CD8-positive, alpha-beta memory T cell (primary cell): Measurements from ENCODE around the gene CDK5RAP2. TPM values are rescaled to one million over a fixed set of nuclear protein-coding genes. Genes with fewer than 3 reads are reported as not detected.

Experiments
- CTCF ChIA-PET: fragments of 350-600 bp; sonication (Branson Sonifier 250); formaldehyde crosslinking; loops from one replicate; lab custom pipeline; 2021; ENCODE audit warnings: antibody characterized with exemption; lab: Charles Lee
- POLR2A ChIA-PET: fragments of 350-600 bp; sonication (Branson Sonifier 250); formaldehyde crosslinking; loops from one replicate; lab custom pipeline; 2021; ENCODE audit warnings: antibody characterized with exemption; lab: Charles Lee
- DNase-seq, 5 donors: peaks; one replicate each; pipeline versions ENCODE4 v3.0.0 to v3.0.0-alpha.2; 2020 to 2022; ENCODE audit warnings: mixed read lengths in 1 of 5
- H3K27ac ChIP-seq: one replicate; pipeline ENCODE4 v1.7.0; 2013; ENCODE audit warnings: low read depth, mild to moderate bottlenecking, low read length, moderate library complexity
- H3K27me3 ChIP-seq: 2 replicates; pipeline ENCODE4 v1.7.0; 2013; ENCODE audit warnings: low read length, mild to moderate bottlenecking; ENCODE audit not compliant: insufficient read depth, poor library complexity, severe bottlenecking
- H3K36me3 ChIP-seq: 2 replicates; pipeline ENCODE4 v1.7.0; 2013; ENCODE audit warnings: mild to moderate bottlenecking, low read length, moderate library complexity; ENCODE audit not compliant: insufficient read depth
- H3K4me1 ChIP-seq: 2 replicates; pipeline ENCODE4 v1.7.0; 2013; ENCODE audit warnings: mild to moderate bottlenecking, low read length, moderate library complexity; ENCODE audit not compliant: insufficient read depth
- H3K4me3 ChIP-seq: 2 replicates; pipeline ENCODE4 v1.7.0; 2013; ENCODE audit warnings: mild to moderate bottlenecking, low read length
- H3K9me3 ChIP-seq: 2 replicates; pipeline ENCODE4 v1.7.0; 2013; ENCODE audit warnings: mild to moderate bottlenecking, low read length
- H3K27ac Mint-ChIP-seq, 8 donors: one replicate each; pipeline ENCODE4 v1.8.0; 2020 to 2021; ENCODE audit warnings: mixed read lengths in 8 of 8, mild to moderate bottlenecking in 6 of 8, inconsistent platforms in 3 of 8, moderate library complexity in 3 of 8
- H3K27me3 Mint-ChIP-seq, 2 donors: one replicate each; pipeline ENCODE4 v1.8.0; 2020 to 2021; ENCODE audit warnings: mixed read lengths in 2 of 2, mild to moderate bottlenecking in 1 of 2, moderate library complexity in 1 of 2
- H3K36me3 Mint-ChIP-seq, 3 donors: one replicate each; pipeline ENCODE4 v1.8.0; 2020 to 2021; ENCODE audit warnings: mixed read lengths in 3 of 3, inconsistent platforms in 1 of 3, mild to moderate bottlenecking in 1 of 3
- H3K4me1 Mint-ChIP-seq, 3 donors: one replicate each; pipeline ENCODE4 v1.8.0; 2020 to 2021; ENCODE audit warnings: mixed read lengths in 3 of 3, inconsistent platforms in 1 of 3, mild to moderate bottlenecking in 1 of 3
- H3K4me3 Mint-ChIP-seq, 7 donors: one replicate each; pipeline ENCODE4 v1.8.0; 2020 to 2021; ENCODE audit warnings: mixed read lengths in 7 of 7, mild to moderate bottlenecking in 6 of 7, moderate library complexity in 4 of 7, inconsistent platforms in 2 of 7
- H3K9me3 Mint-ChIP-seq, 5 donors: one replicate each; pipeline ENCODE4 v1.8.0; 2020 to 2022; ENCODE audit warnings: mixed read lengths in 5 of 5, mild to moderate bottlenecking in 3 of 5, moderate library complexity in 2 of 5, inconsistent platforms in 1 of 5
- polyA plus RNA-seq: library from polyadenylated mRNA; unstranded; fragments of 300-500 nt; fragmentation: Illumina TruSeq; gene quantifications from one replicate; pipeline ENCODE4 v1.2.3, GENCODE V29; 2021
- total RNA-seq, 2 experiments: library from RNA; stranded (reverse); gene quantifications; one replicate each; pipeline ENCODE4 v1.2.3, GENCODE V29; 2021

CDK5RAP2 gene
- total and polyA plus RNA-seq, 3 experiments from 2014 or later: 34.0 to 56.8 (median 56.6) TPM

DNA sequence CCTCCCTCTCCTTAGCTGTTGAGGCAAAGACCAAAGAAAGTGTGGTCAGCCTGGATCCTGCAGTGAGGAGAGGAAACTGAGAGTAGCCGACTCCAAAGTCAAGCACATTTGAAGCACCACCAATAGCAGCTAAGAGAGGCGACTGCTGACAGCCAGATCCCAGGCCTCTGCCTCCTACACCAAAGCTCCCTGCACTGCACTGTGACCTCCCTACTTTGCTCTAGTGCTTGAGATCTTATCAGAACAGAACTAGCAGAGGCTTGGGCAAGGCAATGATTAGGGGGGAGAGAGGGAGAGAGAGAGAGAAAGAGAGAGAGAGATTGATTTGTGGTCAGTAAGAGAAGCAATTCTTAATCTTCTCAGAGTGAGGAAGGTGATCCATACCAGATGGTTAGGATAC lies 216.3 kb downstream of the CDK5RAP2 start:
- Histone ChIP-seq H3K27me3 (no peaks in the 10 kb centered on the region), H3K9me3 (no peaks in the 10 kb centered on the region), H3K36me3 (no peaks in the 10 kb centered on the region), H3K4me1 (no peaks in the 10 kb centered on the region), H3K4me3 (no peak overlapping the region), H3K27ac (no peak overlapping the region)
- Mint-ChIP-seq H3K4me1 (no peaks in the 10 kb centered on the region), H3K27me3 (no peaks in the 10 kb centered on the region), H3K27ac (peak overlapping the region in 1 of 8 donors; percentile 52), H3K4me3 (no peak overlapping the region), H3K9me3 (peaks cover 0 to 2% (median 0%) of the 10 kb centered on the region in 5 donors), H3K36me3 (peaks cover 0 to 19% (median 4%) of the 10 kb centered on the region in 3 donors)
- POLR2A ChIA-PET: no interaction called here
- CTCF ChIA-PET: no interaction called here
- DNase-seq: no peak

DNA sequence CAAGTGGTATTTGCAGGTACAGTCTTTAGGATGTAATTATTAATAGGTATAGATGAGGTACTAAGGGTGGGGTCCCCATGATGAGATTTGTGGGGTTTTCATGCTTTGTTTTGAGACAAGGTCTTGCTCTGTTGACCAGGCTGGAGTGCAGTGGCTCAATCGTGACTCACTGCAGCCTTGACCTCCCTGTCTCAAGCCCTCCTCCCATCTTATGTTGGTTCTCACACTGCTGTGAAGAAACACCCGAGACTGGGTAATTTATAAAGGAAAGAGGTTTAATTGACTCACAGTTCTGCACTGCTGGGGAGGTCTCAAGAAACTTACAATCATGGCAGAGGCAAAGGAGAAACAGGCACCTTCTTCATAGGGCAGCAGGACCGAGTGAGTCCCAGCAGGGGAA lies 217.5 kb downstream of the CDK5RAP2 start:
- ChIA-PET CTCF (no interaction called here), POLR2A (no interaction called here)
- Histone ChIP-seq H3K4me3 (no peak overlapping the region), H3K4me1 (no peaks in the 10 kb centered on the region), H3K27me3 (no peaks in the 10 kb centered on the region), H3K9me3 (no peaks in the 10 kb centered on the region), H3K36me3 (no peaks in the 10 kb centered on the region), H3K27ac (no peak overlapping the region)
- Mint-ChIP-seq H3K27ac (no peak overlapping the region), H3K36me3 (peaks cover 0 to 19% (median 4%) of the 10 kb centered on the region in 3 donors), H3K4me1 (no peaks in the 10 kb centered on the region), H3K9me3 (no peaks in the 10 kb centered on the region), H3K4me3 (no peak overlapping the region), H3K27me3 (no peaks in the 10 kb centered on the region)
- no peak for DNase-seq

DNA sequence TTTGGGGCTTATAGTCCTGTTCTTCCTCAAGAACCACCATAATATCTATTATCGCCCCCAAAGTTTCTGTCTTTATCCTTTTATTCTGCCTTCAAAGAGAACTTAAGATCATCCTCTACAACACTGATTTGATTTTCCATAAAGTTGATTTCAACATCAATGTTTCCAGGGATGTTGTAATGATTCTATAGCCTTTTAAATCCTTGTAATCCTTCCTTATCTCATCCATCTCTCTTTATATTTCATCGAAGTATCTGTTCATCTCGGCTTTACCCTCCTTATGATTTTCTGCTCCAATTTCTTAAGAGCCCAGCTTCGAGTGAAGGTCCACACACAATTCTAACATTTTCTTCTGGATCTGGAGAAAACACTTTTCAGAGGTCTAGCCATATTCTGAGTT lies 218.4 kb downstream of the CDK5RAP2 start:
- peaks cover 0 to 18% (median 4%) of the 10 kb centered on the region in 3 donors for H3K36me3 Mint-ChIP-seq
- Histone ChIP-seq H3K4me1 (no peaks in the 10 kb centered on the region), H3K27me3 (no peaks in the 10 kb centered on the region), H3K9me3 (no peaks in the 10 kb centered on the region), H3K36me3 (no peaks in the 10 kb centered on the region), H3K4me3 (no peak overlapping the region), H3K27ac (no peak overlapping the region)
- H3K27me3 Mint-ChIP-seq: no peaks in the 10 kb centered on the region
- no peak overlapping the region for H3K4me3 Mint-ChIP-seq
- POLR2A ChIA-PET: no interaction called here
- CTCF ChIA-PET: no interaction called here
- no peak for DNase-seq
- no peaks in the 10 kb centered on the region for H3K4me1 Mint-ChIP-seq
- H3K27ac Mint-ChIP-seq: no peak overlapping the region
- H3K9me3 Mint-ChIP-seq: no peaks in the 10 kb centered on the region

DNA sequence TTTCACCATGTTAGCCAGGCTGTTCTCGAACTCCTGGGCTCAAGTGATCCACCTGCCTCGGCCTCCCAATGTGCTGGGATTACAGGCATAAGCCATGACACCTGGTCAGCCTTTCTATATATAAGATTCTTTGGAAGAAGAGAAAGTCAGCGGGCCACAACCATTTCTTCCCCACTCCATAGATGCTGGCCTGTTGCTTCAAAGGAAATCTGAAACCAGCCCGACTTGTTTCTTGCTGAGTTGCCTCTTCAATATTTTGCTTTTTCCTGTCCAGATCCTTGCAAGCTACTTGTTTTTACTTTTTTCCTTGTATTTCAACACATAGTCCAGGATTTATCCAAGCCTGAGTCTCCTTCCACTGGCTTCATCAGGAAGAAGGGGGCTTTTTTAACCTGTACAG lies 219.5 kb downstream of the CDK5RAP2 start:
- no peak for DNase-seq
- CTCF ChIA-PET: no interaction called here
- H3K4me3 ChIP-seq: no peak overlapping the region

DNA sequence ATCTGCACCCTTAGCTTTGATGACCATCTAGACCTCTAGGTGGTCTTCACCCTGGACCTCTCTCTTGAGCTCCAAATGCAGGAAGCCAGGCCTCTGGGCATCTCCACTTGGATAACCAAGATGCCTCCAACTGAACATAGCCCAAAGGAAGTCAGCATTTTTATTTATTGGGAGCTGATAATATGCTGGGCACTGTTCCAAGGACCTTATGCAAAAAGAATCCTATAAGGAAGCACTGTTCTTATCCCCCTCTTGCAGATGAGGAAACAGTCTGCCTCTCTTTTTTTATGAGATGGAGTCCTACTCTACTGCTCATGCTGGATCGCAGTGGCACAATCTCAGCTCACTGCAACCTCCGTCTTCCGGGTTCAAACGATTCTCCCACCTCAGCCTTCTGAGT lies 219.9 kb downstream of the CDK5RAP2 start:
- H3K27ac Mint-ChIP-seq: no peak overlapping the region
- H3K27me3 Mint-ChIP-seq: no peaks in the 10 kb centered on the region
- H3K9me3 ChIP-seq: no peaks in the 10 kb centered on the region
- CTCF ChIA-PET: no interaction called here
- no peak overlapping the region for H3K4me3 Mint-ChIP-seq
- POLR2A ChIA-PET: no interaction called here
- H3K4me3 ChIP-seq: no peak overlapping the region
- H3K9me3 Mint-ChIP-seq: peaks cover 0 to 3% (median 0%) of the 10 kb centered on the region in 5 donors
- no peak overlapping the region for H3K27ac ChIP-seq
- no peaks in the 10 kb centered on the region for H3K27me3 ChIP-seq
- no peaks in the 10 kb centered on the region for H3K4me1 ChIP-seq
- DNase-seq: no peak
- H3K36me3 Mint-ChIP-seq: peaks cover 0 to 16% (median 3%) of the 10 kb centered on the region in 3 donors
- no peaks in the 10 kb centered on the region for H3K4me1 Mint-ChIP-seq
- no peaks in the 10 kb centered on the region for H3K36me3 ChIP-seq

More for the DNA sequence above, 219.5 kb downstream of the CDK5RAP2 start:
- Histone ChIP-seq H3K9me3 (no peaks in the 10 kb centered on the region), H3K36me3 (no peaks in the 10 kb centered on the region), H3K27ac (no peak overlapping the region), H3K27me3 (no peaks in the 10 kb centered on the region), H3K4me1 (no peaks in the 10 kb centered on the region)
- Mint-ChIP-seq H3K27ac (no peak overlapping the region), H3K4me1 (no peaks in the 10 kb centered on the region), H3K36me3 (peaks cover 0 to 21% (median 4%) of the 10 kb centered on the region in 3 donors), H3K9me3 (peaks cover 0 to 3% (median 0%) of the 10 kb centered on the region in 5 donors), H3K4me3 (no peak overlapping the region), H3K27me3 (no peaks in the 10 kb centered on the region)
- POLR2A ChIA-PET: no interaction called here

DNA sequence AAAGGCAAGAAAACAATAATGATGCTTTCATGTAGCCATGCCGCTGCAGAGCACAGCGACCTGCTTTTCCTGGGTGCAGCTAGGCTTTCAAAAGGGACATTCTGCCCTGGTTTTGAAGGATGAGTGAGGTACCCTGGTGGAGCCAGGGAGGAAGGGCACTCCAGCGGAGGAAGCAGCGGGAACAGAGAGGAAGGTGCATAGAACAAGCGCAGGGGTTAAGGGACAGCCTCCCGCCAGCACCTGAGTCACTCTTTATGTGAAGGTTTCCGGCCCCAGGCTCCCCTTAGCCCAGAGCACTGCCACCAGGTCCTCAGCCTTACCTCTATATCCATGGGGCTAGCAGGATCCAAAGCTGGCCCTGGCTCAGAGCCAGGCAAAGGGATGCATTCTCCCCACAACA lies 221.1 kb downstream of the CDK5RAP2 start:
- Mint-ChIP-seq H3K36me3 (peaks cover 0 to 8% (median 0%) of the 10 kb centered on the region in 3 donors), H3K4me3 (no peak overlapping the region), H3K27ac (no peak overlapping the region), H3K4me1 (no peaks in the 10 kb centered on the region), H3K9me3 (peaks cover 0 to 3% (median 0%) of the 10 kb centered on the region in 5 donors), H3K27me3 (no peaks in the 10 kb centered on the region)
- Histone ChIP-seq H3K9me3 (no peaks in the 10 kb centered on the region), H3K4me1 (no peaks in the 10 kb centered on the region), H3K27me3 (no peaks in the 10 kb centered on the region), H3K4me3 (no peak overlapping the region), H3K27ac (no peak overlapping the region), H3K36me3 (no peaks in the 10 kb centered on the region)
- DNase-seq: no peak
- ChIA-PET POLR2A (no interaction called here), CTCF (no interaction called here)

DNA sequence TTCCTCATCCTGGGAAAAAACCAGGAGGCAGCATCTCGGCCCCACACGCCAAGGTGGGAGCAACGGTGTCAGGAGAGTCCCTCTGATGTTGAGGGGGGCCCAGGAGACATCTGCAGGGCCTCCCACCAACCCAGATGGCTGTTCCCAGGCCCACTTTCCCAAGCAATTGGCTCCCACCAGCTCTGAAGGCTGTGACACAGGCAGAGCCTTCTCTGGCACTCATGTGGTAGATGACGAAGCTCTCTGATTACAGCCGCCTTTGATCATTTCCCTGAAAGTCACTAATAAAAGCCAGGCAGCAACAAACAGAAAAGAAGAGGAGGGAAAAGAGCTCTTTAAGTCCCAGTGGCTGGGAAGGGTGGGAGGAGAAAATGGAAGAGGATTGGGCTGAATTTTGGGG lies 226.5 kb downstream of the CDK5RAP2 start:
- Histone ChIP-seq H3K27me3 (no peaks in the 10 kb centered on the region), H3K36me3 (no peaks in the 10 kb centered on the region), H3K4me1 (no peaks in the 10 kb centered on the region), H3K9me3 (no peaks in the 10 kb centered on the region), H3K27ac (no peak overlapping the region), H3K4me3 (no peak overlapping the region)
- Mint-ChIP-seq H3K27ac (no peak overlapping the region), H3K9me3 (peaks cover 0 to 3% (median 0%) of the 10 kb centered on the region in 5 donors), H3K4me3 (no peak overlapping the region), H3K4me1 (no peaks in the 10 kb centered on the region), H3K27me3 (no peaks in the 10 kb centered on the region), H3K36me3 (peaks cover 0 to 7% (median 0%) of the 10 kb centered on the region in 3 donors)
- ChIA-PET CTCF (no interaction called here), POLR2A (no interaction called here)
- DNase-seq: no peak

DNA sequence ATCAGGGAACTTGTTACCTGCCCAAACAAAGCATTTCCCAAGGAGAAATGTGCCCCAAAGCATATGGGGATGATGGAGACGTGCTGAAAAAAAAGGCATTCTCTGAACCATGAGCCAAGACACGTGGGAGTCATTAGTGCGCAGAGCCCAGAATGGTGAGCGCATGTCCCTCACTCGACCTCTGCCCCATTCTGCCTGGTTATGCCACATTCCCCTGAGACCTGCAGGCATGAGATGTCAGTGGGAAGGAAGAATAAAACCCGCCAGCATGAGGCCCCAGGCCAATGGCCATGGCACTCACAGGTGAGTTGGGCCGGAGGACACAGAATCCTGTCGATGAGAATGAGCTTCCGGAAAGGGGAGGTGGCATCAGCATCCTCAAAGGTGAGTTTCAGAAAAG lies 228.9 kb downstream of the CDK5RAP2 start:
- Mint-ChIP-seq H3K9me3 (no peaks in the 10 kb centered on the region), H3K27ac (peak overlapping the region in 1 of 8 donors; percentile 77), H3K27me3 (no peaks in the 10 kb centered on the region), H3K4me3 (no peak overlapping the region), H3K36me3 (no peaks in the 10 kb centered on the region), H3K4me1 (no peaks in the 10 kb centered on the region)
- ChIA-PET POLR2A (no interaction called here), CTCF (no interaction called here)
- no peaks in the 10 kb centered on the region for H3K36me3 ChIP-seq
- DNase-seq: no peak
- H3K4me3 ChIP-seq: no peak overlapping the region
- no peaks in the 10 kb centered on the region for H3K4me1 ChIP-seq
- no peaks in the 10 kb centered on the region for H3K9me3 ChIP-seq
- H3K27ac ChIP-seq: no peak overlapping the region
- H3K27me3 ChIP-seq: no peaks in the 10 kb centered on the region

DNA sequence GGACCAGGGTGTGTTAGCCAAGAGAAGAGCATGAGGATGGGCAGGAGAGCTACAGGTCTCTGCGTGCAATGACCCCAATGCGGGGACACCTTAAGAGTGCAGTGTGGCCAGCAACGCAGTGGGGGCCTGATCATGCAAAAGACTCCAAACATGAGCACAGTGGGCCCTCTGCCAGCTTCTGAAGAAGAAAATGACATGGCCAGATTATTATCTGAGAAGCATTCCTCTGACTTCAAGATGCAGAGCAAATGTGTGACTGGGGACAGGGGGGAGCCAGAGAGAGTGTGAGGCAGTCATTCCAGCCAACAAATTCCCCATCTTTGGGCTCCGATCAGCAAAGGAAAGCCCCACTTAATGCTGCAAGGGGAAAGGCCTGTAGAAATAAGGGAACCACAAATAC lies 229.4 kb downstream of the CDK5RAP2 start:
- Mint-ChIP-seq H3K27me3 (no peaks in the 10 kb centered on the region), H3K36me3 (no peaks in the 10 kb centered on the region), H3K27ac (no peak overlapping the region), H3K9me3 (no peaks in the 10 kb centered on the region), H3K4me3 (no peak overlapping the region), H3K4me1 (no peaks in the 10 kb centered on the region)
- H3K9me3 ChIP-seq: no peaks in the 10 kb centered on the region
- H3K27ac ChIP-seq: no peak overlapping the region
- ChIA-PET CTCF (no interaction called here), POLR2A (no interaction called here)
- H3K4me3 ChIP-seq: no peak overlapping the region
- DNase-seq: no peak
- no peaks in the 10 kb centered on the region for H3K27me3 ChIP-seq
- no peaks in the 10 kb centered on the region for H3K36me3 ChIP-seq
- H3K4me1 ChIP-seq: no peaks in the 10 kb centered on the region
